OCI-LY1 (cell line): Measurements from ENCODE around the gene TMPRSS11D.

Experiments used
- EZH2 ChIP-seq: fragments of 200-600 bp; sonication (generic), shearing (Covaris generic); IDR thresholded peaks from 2 replicates; pipeline ENCODE4 v1.8.0; 2017; ENCODE audit warnings: borderline replicate concordance, mixed run types, mild to moderate bottlenecking, antibody characterized with exemption, low read length, moderate library complexity, mixed read lengths
- TF ChIP-seq, protein P1 (sequence below): fragments of 200-600 bp; sonication (generic), shearing (Covaris generic); IDR thresholded peaks from 2 replicates; pipeline ENCODE4 v1.5.1; 2017; ENCODE audit warnings: mild to moderate bottlenecking, antibody characterized with exemption, low read length, moderate library complexity, mixed read lengths

DNA sequence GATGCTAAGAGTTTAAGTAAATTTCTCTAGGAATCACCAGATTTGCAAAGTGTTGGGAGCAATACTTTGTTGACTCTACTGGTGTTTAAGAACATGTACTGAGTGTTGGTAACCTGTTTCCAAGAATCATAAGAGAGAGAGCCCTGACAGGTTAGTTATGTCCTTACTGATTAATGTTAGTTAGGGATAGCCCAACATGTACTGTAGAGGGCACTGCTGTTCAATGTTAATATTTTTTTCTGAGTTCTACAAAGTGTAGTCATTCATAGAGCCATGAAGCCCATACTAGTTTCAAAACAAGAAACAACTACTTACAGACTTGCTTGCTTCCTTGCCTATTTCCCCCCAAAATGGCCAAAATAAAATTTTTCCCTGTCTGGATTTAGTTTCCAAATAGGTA, 11.9 kb downstream of the TMPRSS11D start:
- TF ChIP-seq, protein P1, sequence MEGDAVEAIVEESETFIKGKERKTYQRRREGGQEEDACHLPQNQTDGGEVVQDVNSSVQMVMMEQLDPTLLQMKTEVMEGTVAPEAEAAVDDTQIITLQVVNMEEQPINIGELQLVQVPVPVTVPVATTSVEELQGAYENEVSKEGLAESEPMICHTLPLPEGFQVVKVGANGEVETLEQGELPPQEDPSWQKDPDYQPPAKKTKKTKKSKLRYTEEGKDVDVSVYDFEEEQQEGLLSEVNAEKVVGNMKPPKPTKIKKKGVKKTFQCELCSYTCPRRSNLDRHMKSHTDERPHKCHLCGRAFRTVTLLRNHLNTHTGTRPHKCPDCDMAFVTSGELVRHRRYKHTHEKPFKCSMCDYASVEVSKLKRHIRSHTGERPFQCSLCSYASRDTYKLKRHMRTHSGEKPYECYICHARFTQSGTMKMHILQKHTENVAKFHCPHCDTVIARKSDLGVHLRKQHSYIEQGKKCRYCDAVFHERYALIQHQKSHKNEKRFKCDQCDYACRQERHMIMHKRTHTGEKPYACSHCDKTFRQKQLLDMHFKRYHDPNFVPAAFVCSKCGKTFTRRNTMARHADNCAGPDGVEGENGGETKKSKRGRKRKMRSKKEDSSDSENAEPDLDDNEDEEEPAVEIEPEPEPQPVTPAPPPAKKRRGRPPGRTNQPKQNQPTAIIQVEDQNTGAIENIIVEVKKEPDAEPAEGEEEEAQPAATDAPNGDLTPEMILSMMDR: peak; percentile 52
- TF ChIP-seq EZH2: no peak
